Measurements from ENCODE around the gene MRPS31.
A peak's percentile ranks its signal among the peaks of the same experiment; 100 is the strongest.

Gene MRPS31

GRCh38 chr13:40770934-40771618, at the start of gene MRPS31:
MRPS31 (minus strand) TSS chr13:40771190; CDS start chr13:40771136, 54 bp downstream.
- peak; percentile 90 for DNase-seq

DNA sequence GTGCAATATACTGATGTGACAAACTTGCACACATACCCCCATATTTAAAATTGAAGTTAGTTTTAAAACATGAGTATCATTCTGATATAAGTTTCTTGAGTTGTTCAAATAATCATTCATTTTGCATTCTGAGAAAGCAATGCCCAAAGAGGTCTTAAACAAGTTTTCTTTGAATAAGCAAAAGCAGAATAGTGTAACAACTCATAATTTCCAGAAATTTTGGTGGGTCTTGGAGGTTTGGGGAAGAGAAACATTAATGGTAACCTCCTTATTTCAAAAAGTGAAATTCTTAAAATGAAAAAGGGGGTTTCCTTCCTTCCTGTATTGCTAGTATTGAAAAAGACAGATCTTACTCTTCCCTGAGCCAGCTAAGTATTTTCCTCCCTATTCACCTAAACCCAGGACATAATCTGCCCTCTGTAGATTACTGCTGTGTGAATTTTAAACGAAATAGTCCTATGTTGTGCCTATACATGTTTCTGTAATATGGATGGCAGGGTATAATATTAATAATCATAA, 48.9 kb upstream of the MRPS31 start:
- no peak for DNase-seq

- no peak for DNase-seq
These were observed 47.9 kb upstream of the MRPS31 start for GRCh38 chr13:40818926-40819325.

DNA sequence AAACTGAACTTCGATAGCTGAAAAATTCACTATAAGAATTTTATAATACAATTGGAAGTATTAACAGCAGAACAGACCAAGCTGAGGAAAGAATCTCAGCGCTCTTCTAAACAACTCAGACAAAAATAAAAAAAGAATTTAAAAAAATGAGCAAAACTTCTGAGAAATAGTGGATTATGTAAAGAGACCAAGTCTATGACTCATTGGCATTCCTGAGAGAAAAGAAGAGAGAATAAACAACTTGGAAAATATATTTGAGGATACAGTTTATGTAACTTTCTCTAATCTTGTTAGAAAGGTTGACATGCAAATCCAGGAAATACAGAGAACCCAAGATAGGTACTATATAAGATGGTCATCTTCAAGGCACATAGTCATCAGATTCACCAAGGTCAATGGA, 43.8 kb upstream of the MRPS31 start:
- DNase-seq, result no peak

DNA sequence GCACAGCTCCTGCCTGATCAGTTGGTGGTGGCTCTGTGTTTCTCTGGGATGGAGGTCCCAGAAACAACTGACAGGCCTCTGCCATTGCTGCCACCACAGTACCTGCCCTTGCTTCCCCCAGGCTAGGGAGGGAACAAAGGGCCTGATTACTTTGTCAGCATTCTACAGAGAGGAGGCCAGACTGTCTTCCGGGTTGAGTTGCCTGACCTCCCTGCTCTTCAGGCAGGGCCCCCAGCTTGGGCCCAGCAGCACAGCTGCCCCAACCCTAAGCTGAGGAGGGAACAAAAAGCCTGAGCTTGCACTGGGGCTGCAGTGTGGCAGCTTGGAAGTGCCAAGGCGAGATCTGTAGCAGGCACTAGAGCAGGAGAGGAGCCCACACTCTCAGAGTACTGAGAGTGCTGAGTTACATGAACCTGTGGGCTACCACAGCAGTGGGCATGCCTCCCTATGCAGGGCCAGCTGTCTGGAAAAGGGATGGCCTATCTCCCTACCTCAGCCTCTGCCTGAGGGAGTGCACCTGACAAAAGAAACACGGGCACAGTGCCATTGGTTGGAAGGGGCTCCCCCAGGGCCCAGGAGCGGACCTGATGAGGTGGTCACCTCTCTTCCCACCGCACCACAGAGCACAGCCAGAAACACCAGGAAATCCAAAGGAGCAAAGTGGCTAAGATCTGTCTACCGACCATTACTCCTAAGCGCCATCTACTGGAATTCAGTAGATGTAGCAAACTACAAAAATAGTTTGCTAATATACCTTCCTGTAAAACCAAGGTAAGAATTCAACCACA, 42.9 kb upstream of the MRPS31 start:
- no peak for DNase-seq

GRCh38 chr13:40812724-40813445, 41.9 kb upstream of the MRPS31 start:
- no peak for DNase-seq

DNA sequence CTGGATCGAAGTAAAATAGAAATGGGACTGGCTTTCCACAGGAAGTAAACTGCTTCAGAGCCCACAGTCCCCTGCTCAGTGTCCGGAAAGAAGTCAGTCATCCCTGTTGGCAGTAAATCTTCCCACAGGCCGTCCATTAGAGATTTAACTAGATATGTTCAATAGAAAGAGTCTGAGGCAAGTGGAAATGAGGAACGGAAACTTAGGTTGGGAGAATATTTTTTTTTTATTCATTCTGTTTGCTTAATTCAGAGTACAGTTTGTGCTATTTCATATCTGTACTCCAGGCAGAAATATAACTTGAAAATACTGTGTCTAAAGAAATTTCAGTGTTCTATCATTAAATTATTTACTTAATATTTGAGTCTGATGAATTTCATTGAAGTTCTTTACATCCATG, 41.1 kb upstream of the MRPS31 start:
- no peak for DNase-seq

DNA sequence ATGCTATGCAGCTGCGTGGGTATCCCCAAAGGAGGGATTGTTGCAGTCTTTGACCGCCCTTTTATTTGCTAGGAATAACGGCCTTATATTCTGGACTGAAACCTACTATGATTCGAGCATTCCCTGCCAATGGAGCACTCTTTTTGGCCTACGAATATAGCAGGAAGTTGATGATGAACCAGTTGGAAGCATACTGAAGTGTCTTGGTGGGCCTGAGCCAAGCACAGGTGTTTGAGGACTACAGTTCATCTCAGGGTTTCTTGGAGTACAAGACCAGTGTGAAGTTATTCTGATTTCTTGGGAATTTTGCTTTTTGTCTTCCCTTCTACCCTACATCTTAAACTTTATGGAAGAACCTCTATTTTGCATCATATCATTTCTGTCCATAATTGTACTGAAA, 38.5 kb upstream of the MRPS31 start:
- no peak for DNase-seq

- peak; percentile 68 for DNase-seq
These were observed 35.3 kb upstream of the MRPS31 start for GRCh38 chr13:40806241-40806640.

DNA sequence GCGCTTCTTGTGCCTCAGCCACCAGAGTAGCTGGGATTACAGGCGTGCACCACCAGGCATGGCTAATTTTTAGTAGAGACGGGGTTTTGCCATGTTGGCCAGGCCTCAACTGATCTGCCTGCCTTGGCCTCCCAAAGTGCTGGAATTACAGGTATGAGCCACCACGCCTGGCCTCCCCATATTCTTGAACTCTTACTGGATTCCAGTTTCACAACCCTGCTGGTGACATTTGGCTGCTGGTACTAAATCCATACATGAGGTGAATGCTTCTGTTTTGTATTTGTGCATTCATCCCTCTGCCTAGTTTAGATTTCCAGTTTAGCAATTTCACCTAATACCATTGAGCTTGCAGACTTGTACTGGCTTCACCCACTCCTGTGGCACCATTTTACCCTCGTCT, 32.3 kb upstream of the MRPS31 start:
- DNase-seq, result no peak

DNA sequence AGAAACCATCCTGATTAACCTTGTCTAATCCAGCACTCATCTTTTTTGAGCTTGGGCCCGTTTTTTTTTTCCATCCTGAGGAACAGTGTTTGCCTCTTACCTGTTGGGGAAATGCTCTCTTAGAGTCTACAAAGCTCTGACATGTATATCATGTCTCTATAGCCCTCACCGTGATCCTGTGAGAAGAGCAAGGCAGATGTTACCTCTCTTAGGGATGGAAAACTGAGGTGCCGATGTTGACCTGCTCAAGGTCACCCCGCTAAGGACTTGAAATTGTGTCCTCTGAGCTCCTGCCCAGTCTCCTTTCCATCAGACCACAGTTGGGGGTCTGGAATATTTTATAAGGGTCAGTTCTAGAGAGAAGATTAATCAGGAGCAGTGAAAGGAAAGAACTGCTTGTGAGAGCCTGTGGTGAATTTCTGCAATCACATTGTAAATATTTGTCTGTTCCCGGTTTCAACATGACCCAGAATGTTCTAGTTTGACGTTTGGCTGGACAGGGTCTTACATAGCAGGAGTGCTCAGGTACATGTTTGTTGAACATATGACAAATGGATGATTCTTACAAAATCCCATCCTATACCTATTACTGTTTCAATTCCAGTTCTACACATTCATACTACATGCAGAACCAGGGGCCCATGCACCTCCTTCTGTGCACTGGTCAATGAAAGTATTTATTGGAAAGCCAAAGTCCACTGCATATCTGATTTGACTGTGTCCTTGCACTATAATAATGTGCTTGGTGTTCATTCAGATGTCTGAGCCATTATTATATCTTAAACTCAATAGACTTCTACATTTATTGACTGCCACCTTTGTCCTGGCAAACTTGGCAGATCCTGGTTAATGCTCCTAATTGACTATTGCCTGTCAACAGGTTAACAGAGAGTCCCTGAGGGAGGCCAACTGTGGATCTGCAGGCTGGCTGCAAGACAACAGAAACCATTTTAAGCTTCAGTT, 30.5 kb upstream of the MRPS31 start:
- DNase-seq, result no peak

- DNase-seq, result no peak
These were observed 29.6 kb upstream of the MRPS31 start for GRCh38 chr13:40800559-40800958.

GRCh38 chr13:40799508-40799907, 28.5 kb upstream of the MRPS31 start:
- DNase-seq, result no peak

DNA sequence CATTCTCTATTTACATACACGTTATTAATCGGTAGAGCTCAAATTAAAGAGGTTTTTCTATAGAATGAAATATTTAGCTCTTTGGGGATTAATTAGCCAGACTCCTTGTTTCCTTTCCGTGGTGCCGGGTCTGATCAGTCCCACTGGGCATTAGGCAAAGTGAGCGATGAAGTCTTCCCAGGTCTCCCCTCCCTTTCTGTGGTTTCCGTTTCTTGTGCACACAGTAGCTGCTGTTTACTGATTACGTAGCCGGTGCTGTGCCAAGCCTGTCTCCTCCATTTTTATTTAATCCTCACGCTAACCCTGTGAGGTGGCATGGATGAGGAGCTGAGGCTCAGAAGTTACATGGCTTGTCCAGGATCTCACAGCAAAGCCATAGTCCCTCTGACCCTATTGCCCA, 27.4 kb upstream of the MRPS31 start:
- peak; percentile 56 for DNase-seq

DNA sequence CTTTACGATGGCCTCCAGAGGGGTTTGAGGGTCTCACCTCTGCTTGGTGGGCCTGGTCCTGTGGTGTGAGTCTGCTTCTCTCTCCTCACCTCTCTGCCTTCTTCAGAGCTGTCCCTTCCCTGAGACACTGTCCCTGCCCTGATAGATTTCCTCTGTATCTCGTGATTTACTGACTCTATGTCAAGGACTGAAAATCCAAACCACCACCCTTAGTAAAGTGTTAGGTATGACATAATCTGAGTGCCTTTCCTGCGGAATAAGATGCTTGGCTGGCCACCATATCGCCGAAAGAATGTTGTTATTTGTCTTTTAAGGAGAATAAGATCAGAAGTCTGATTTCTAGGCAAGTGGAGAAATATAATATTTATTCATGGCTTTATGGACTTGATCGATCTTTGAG, 25.7 kb upstream of the MRPS31 start:
- no peak for DNase-seq

DNA sequence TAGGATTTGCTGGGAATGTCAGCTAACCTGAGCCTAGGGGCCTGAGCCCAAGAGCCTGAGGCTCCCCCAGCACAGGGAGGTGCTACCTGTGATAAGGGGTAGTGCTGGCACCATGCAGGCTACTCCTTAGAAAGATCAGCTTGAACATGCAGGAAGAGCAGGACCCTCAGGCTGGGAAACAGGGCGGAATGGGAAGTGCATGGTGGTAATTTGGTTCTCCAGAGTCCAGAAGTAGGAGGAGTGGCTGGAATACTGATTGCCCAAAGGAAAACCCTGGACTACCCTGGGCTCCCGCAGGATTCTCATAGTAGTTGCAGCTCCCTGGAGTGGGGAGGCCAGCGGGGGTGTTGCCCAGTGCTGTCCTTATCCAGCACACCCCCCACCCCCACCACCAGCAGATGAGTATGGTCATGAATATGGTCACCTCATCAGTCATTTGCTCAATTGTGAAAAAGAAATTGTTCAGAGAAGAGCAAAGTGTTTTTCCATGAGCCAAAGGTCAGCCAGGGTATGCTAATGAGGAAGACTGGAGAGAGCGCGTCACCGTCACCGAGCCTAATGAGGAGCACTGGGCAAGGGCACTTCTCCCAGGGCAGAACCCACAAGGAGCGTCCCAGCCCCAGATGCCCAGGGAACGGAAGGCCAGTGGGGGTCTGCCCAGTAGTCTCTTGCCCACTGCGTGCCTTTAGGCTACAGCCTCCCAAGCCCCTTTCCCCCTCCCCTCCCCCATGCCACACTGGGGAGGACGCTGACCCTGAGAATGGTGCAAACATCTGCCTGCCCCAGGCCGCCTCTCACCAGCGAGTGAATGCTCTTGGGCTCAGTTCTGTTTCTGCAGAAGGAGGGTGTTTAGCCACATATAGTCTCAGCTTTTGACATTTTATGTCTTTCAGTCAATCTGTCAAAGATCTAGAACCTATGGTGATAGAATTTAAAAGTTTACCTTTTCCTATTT, 23.7 kb upstream of the MRPS31 start:
- no peak for DNase-seq

- DNase-seq, result no peak
These were observed 22.3 kb upstream of the MRPS31 start for GRCh38 chr13:40793339-40793738.

GRCh38 chr13:40792284-40793051, 21.5 kb upstream of the MRPS31 start:
- no peak for DNase-seq

GRCh38 chr13:40790154-40790616, 19.2 kb upstream of the MRPS31 start:
- no peak for DNase-seq

All from DMS79 treated with DMSO at 0.1 percent for 48 hours (cell line).